Right lobe of liver (tissue), 6 donors: Measurements from ENCODE around the gene FER. TPM values are rescaled to one million over a fixed set of nuclear protein-coding genes. Genes with fewer than 3 reads are reported as not detected.

Experiments used
- ATAC-seq, 4 donors: fragments of 200-7000 bp; cut with Tn5 transposase; one replicate each; pipeline ENCODE4 v1.9.1; 2020; ENCODE audit warnings: mild to moderate bottlenecking in 4 of 4, moderate library complexity in 4 of 4
- DNase-seq, 3 donors: peaks; one replicate each; pipeline ENCODE4 v3.0.0-alpha.2; 2020
- H3K27ac ChIP-seq, 3 donors: fragments of 200-600 bp; one replicate each; pipeline ENCODE4 v1.8.0; 2022
- H3K27me3 ChIP-seq, 2 donors: fragments of 200-600 bp; one replicate each; pipeline ENCODE4 v1.8.0; 2022
- H3K36me3 ChIP-seq, 4 donors: fragments of 200-600 bp; sonication (generic) in 1 of 4; one replicate each; pipeline versions ENCODE4 v1.5.1 to v1.8.0; 2017 to 2022; ENCODE audit warnings: control low read depth in 1 of 4
- H3K4me1 ChIP-seq, 4 donors: fragments of 200-600 bp; sonication (generic) in 1 of 4; one replicate each; pipeline versions ENCODE4 v1.5.1 to v1.8.0; 2017 to 2022; ENCODE audit warnings: control low read depth in 1 of 4
- H3K4me3 ChIP-seq, 3 donors: fragments of 200-600 bp; one replicate each; pipeline ENCODE4 v1.8.0; 2022
- H3K9me3 ChIP-seq, 4 donors: fragments of 200-600 bp; sonication (generic) in 1 of 4; one replicate each; pipeline versions ENCODE4 v1.5.1 to v1.8.0; 2017 to 2022; ENCODE audit warnings: control low read depth in 1 of 4
- POLR2A ChIP-seq: fragments of 450-650 bp; IDR thresholded peaks from one replicate; pipeline ENCODE4 v1.6.1; 2017; ENCODE audit warnings: antibody characterized with exemption, mild to moderate bottlenecking
- WGBS: methylation state at CpG from one replicate; pipeline ENCODE4 v1.1.6; 2018; ENCODE audit warnings: low coverage, low lambda C conversion rate; ENCODE audit not compliant: insufficient coverage; ENCODE audit errors: missing lambda C conversion rate; 5-methylcytosine and 5-hydroxymethylcytosine counted together
- intact Hi-C, 2 donors: fragments of 100-400 bp; cut with DNase I; formaldehyde crosslinking; loops; one replicate each; pipeline versions ENCODE4 v1.11.2 to v1.14.1; 2022
- total RNA-seq, 6 experiments: library from RNA; depleted of rRNA in 2 of 6; stranded (reverse); fragments of >200 nt in 2 of 6; fragmentation: NEBNext Ultra II Directional in 3 of 6; extraction: Animal tissue kit (Norgen Biotek cat#: 25700) in 3 of 6; gene quantifications; one replicate each; pipeline versions ENCODE4 v1.1.0 to v1.2.4, GENCODE V29; 2016 to 2023
- TF ChIP-seq, protein P1 (sequence below), 4 donors: fragments of 200-600 bp in 3 of 4; fragments of 450-650 bp in 1 of 4; IDR thresholded peaks; one replicate each; pipeline versions ENCODE4 v1.5.1 to v1.8.0; 2016 to 2022; ENCODE audit warnings: antibody characterized with exemption in 4 of 4, mild to moderate bottlenecking in 2 of 4
- donor health status: DM: no; HTN: yes; CAD: no.
- donor health status: DM: no; HTN: no; CAD: no.
- donor health status: DM: no; HTN: no; CAD: no.
- donor health status: DM: no; HTN: yes; CAD: no.
- donor health status: DM: no; HTN: yes; CAD: no.

Gene FER
- total RNA-seq, 6 experiments from 2014 or later, result 2.6 to 10.9 (median 5.0) TPM

GRCh38 chr5:108947164-108947563 lies 199.5 kb downstream of the FER start:
- Histone ChIP-seq H3K36me3 (no peaks in the 10 kb centered on the region), H3K27ac (no peak overlapping the region), H3K9me3 (no peaks in the 10 kb centered on the region), H3K27me3 (no peaks in the 10 kb centered on the region), H3K4me1 (no peaks in the 10 kb centered on the region), H3K4me3 (no peak overlapping the region)
- DNase-seq, result no peak
- intact Hi-C loops, result no loop called here
- WGBS, result 100% methylated on average over 1 of the region's 1 CpG
- no peak for ATAC-seq
- TF ChIP-seq POLR2A, result no peak
- TF ChIP-seq, protein P1, sequence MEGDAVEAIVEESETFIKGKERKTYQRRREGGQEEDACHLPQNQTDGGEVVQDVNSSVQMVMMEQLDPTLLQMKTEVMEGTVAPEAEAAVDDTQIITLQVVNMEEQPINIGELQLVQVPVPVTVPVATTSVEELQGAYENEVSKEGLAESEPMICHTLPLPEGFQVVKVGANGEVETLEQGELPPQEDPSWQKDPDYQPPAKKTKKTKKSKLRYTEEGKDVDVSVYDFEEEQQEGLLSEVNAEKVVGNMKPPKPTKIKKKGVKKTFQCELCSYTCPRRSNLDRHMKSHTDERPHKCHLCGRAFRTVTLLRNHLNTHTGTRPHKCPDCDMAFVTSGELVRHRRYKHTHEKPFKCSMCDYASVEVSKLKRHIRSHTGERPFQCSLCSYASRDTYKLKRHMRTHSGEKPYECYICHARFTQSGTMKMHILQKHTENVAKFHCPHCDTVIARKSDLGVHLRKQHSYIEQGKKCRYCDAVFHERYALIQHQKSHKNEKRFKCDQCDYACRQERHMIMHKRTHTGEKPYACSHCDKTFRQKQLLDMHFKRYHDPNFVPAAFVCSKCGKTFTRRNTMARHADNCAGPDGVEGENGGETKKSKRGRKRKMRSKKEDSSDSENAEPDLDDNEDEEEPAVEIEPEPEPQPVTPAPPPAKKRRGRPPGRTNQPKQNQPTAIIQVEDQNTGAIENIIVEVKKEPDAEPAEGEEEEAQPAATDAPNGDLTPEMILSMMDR (IDR thresholded peaks at IDR 0.05), result no peak

DNA sequence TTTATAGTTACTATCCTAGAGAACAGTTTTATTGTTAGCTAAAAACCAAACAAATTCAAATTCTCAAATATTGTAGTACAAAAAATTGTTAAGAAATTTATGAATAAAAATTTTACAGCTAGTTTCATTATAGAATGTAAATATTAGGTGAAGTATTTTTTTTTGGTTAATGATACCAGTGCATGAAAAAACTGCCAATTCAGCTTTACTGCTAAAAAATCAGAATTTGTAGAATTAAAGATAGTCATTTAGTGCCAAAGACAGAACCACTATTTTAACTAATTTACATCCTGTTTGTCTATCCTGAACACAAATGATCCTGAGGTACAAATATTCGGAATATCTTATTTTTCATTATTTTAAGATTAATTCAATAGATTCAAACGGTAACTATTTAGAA lies 202.6 kb downstream of the FER start:
- Histone ChIP-seq H3K27ac (no peak overlapping the region), H3K9me3 (no peaks in the 10 kb centered on the region), H3K4me1 (no peaks in the 10 kb centered on the region), H3K36me3 (no peaks in the 10 kb centered on the region), H3K4me3 (no peak overlapping the region), H3K27me3 (no peaks in the 10 kb centered on the region)
- no peak for ATAC-seq
- DNase-seq, result no peak
- 95% methylated on average over 2 of the region's 2 CpGs for WGBS
- intact Hi-C loops, result no loop called here
- TF ChIP-seq, protein P1 (IDR thresholded peaks at IDR 0.05), result no peak
- TF ChIP-seq POLR2A, result no peak

DNA sequence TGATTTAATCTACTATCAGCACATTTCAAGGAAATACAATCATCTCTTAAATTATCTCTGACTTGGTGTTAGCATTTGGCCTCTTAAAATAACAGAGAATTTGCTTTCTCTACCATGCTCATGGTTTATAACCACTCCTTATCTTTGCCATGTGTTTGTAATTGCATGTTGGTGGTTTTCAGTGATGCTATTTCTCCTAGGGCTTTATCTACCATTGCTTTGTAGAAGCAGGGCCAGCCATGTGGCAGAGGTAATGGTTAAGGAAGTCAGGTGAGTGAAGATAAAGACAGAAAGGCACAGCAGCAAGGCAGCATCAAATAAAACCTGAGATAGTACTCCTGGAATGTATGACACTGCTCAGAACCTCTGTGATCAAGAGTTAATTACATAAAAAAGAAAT lies 206.2 kb downstream of the FER start:
- H3K4me3 ChIP-seq, result no peak overlapping the region
- H3K9me3 ChIP-seq, result no peaks in the 10 kb centered on the region
- H3K27me3 ChIP-seq, result no peaks in the 10 kb centered on the region
- H3K27ac ChIP-seq, result no peak overlapping the region
- intact Hi-C loops, result no loop called here
- H3K4me1 ChIP-seq, result no peaks in the 10 kb centered on the region
- ATAC-seq, result no peak
- no peak for TF ChIP-seq POLR2A
- TF ChIP-seq, protein P1 (IDR thresholded peaks at IDR 0.05), result no peak
- no peaks in the 10 kb centered on the region for H3K36me3 ChIP-seq
- no peak for DNase-seq

DNA sequence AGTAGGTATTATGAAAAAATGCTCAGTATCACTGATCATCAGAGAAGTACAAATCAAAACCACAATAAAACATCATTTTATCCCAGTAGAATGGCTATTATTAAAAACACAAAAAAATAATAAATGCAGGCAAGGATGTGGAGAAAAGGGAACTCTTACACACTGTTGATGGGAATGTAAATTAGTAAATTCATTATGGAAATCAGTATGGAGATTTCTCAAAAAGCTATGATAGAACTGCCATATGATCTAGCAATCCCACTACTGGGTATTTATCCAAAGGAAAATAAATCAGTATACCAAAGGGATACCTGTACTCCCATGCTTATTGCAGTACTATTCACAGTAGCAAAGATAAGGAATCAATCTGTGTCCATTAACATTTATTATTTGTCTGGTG lies 209.6 kb downstream of the FER start:
- Histone ChIP-seq H3K4me1 (no peaks in the 10 kb centered on the region), H3K36me3 (no peaks in the 10 kb centered on the region)
- no peak for ATAC-seq

DNA sequence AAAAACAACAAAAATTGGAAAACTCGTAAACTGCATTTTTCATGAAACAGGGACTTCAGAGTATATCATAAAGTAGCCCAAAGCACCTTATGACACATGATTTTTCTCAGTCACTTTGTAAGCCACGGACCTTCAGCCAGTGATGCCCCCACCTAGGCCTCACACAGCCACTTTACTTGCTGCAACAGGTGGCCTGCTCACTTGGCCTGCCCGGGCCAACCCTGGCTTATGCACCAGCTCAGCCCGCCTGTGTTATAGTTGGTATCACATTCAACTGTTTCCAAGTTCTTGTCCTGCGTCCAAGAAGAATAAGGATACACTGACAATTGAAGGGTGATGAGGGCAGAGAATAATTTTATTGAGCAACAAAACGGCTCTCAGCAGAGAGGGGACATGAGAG lies 219.2 kb downstream of the FER start:
- H3K27me3 ChIP-seq, result no peaks in the 10 kb centered on the region
- no peaks in the 10 kb centered on the region for H3K4me1 ChIP-seq
- ATAC-seq (no peak), DNase-seq (no peak)
- H3K9me3 ChIP-seq, result no peaks in the 10 kb centered on the region
- no peak overlapping the region for H3K4me3 ChIP-seq
- TF ChIP-seq POLR2A, result no peak
- TF ChIP-seq, protein P1 (IDR thresholded peaks at IDR 0.05), result no peak
- H3K36me3 ChIP-seq, result no peaks in the 10 kb centered on the region
- no peak overlapping the region for H3K27ac ChIP-seq
- intact Hi-C loops, result no loop called here
- 92% methylated on average over 6 of the region's 6 CpGs for WGBS

More for the DNA sequence above, 209.6 kb downstream of the FER start:
- DNase-seq, result no peak
- Histone ChIP-seq H3K4me3 (no peak overlapping the region), H3K27ac (no peak overlapping the region), H3K27me3 (no peaks in the 10 kb centered on the region), H3K9me3 (no peaks in the 10 kb centered on the region)
- intact Hi-C loops, result no loop called here
- TF ChIP-seq POLR2A, result no peak
- TF ChIP-seq, protein P1 (IDR thresholded peaks at IDR 0.05), result no peak
